Stimulated activated CD4-positive, alpha-beta T cell treated with anti-CD3 and anti-CD28 coated beads, Interleukin-1b, Interleukin-23, amount 100 ng/mL, for 48 hours (primary cell): ENCODE results near the gene FRY.

ENCODE experiments used
- DNase-seq: peaks from one replicate; pipeline ENCODE4 v3.0.0-alpha.2; 2020

Gene FRY

DNA sequence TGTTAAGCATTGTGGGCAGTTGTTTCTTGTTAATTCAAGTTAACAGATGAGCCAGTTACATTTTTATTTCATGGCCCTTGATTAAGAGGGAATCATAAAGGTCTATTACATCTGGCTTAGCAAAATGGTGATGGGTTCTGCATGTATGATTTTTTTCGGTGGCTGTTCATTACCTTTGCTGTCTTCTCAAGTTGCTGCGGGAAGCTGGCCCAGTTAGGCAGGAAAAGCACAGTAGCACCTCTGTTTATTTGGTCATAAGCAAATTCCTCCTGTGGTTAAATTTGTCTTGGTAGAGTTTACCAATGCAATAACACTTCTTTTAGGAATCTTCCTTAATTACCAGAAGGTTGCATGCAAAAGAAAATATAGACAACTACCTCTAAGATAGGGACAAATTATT is 104.5 kb downstream of the FRY start:
- no peak for DNase-seq

DNA sequence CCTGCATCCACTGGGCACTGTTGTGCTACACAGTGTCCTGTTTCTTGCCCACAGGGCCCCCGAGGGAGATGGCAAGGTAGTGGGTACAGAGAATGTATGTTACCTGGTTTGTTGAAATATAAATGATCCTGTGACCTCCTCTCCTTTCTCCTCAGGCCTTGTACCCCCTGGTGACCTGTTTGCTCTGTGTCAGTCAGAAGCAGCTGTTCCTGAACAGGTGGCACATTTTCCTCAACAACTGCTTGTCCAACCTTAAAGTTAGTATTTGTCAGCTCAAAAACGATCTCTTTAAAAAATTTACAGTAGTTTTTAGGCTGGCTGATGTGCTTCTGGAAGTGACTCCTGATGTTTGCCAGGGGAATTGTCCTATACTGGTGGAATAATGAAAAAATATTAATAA is 105.1 kb downstream of the FRY start:
- no peak for DNase-seq

DNA sequence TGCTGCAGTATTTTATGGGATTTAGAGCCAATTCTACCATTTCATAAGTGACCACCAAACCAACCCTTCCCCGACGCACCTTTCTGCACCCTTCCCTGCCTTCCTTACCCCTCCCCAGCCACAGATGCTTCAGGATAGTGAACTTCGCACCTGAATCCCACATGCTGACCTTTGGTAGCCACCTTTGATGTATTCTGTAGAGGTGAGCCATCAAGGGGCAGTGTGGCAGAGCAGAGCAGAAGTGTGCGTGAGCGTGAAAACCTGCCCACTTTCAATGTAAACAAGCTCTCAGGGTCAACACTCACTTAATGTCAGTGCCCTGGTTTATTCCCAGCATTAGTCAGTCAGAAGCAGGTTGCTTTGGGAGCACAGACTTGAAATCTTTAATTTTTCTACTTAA is 107.7 kb downstream of the FRY start:
- no peak for DNase-seq

DNA sequence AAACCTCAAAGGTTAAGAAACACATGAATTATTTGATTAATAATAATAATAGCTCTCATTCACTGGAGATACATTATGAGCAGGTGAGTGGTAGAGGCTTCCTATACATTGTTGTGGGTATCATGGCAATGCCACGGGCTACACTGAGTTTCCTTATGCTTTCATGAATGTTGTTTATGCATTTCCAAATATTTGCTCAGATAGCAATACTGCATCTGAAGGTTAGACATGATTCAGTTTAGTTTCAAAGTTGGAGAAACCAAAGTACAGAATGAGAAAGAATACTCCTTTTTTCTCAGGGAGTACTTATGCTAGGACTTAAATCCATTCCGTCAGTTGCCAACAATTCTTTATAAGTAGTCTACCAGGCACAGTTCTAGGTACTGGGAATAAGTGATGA is 108.5 kb downstream of the FRY start:
- DNase-seq = no peak

DNA sequence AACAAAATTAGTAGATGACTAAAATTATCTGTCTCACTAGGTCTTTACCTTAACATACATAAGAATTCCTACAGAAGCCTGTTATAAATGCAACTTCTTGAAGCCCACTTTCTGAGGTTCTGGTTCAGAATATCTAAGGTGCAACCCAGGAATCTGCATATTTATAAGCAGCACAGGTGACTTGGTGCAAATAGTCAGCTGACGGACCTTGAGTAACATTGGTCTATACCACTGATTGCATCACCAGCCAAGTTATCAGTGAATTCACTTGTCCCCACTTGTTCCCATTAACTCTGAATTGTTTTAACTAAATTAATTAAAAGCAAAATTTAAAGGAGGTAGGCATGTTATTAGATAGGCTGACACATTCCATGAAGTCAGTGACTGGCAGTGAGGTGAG is 109.9 kb downstream of the FRY start:
- no peak for DNase-seq

DNA sequence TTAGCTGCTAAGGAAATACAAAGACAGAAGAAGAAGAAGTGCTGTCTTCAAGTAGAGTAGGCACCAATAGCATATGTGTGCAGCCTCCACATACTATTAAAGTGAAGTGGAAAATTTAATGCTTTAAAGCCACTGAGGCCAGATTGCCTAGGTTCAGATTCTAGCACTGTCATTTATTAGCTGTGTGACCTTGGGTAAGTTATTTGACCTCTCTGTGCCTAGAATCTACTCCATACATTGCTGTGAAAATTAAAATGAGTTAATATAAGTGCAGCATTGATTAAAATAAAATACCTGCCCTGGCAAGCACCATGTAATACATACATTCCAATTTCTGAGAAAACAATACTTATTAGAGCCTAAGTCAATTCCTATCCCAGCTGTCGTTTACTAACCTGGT is 110.5 kb downstream of the FRY start:
- DNase-seq = no peak

DNA sequence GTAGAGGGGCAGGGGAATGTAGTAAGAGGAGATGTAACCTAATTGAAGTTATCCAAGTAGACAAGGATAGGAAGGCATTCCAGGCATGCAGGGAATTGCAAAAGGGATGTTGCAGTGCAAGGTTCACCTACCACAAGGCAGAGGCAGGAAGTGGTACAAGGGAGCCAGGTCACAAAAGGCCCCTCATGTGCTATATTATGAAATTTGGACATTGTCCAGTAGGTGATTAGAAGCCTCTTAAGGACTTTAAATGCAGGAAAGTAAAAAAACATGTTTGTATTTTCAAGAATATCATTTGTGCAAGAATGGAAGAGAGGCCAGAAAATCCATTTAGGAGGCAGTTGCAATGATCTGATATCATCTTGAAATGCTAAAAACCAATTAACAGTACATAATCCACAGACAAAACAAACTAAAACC is 111.4 kb downstream of the FRY start:
- DNase-seq = no peak

DNA sequence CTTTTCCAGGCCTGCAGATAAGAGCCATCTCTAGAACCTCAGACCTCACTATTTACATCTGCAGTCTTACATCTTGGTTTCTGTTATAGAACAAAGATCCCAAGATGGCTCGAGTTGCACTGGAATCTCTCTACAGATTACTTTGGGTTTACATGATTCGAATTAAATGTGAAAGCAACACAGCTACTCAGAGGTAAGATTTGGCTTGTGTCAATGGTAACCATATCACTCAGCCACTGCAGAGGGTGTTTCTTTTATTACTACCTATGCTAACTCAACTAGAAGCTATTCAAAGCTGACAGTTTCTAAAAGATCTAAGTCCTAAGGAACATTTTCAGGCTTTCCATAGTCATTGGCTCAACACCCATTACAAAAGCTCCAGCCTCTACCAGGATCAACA is 115.6 kb downstream of the FRY start:
- no peak for DNase-seq

DNA sequence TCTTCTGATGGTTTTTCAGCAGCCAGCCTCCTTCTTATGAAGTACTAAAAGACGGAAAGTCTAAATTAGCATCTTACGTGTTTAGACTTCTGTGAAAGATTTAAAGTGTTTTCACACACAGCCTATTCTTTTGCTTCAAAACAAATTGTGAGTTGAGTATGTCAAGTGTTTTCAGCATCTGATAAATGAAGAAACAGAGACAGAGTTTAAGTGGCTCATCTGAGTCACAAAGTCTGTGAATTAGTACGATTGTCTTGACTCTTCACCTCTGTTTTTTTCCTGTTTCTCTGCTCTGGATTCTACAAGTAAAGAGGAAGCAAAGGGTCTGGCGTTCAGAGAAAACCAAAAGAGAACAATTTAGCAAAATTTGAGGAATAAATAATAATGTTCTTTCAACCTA is 116.4 kb downstream of the FRY start:
- no peak for DNase-seq

DNA sequence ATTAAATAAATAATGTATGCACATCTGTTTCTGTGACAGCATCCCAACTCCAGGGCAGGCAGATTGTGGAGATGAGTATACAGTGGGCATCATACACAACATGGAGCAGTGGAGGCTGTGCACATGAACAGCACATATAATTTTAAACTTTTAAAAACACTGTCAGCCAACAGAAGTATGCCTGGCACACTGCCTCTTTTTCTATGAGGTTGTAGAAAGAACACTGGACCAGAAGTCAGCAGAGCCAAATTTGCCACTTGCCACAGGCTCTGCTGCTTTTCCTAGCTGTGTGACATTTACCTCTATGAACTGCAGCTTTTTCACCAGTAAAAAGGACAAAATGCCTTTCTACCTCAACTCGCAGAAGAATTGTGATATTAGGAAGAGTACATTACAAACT is 118.7 kb downstream of the FRY start:
- no peak for DNase-seq

DNA sequence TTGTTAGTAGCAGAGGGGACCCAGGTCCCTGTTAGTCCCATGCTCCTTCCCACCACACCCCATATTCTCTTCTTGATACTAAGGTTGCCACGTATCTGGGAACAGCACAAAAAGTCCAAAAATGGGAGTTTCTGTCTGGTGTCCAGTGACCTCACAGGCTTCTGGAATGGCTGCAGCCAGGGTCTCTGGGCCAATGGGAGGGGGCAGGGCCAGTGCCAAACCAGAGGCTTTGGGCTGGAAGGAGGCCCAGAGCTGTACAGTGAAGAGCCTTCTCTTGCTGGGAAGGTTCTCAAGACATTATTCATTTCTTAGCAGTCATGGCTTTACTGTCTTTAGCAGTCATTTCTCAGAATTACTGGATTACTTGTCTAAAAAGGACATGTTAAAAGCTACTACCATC is 119.2 kb downstream of the FRY start:
- DNase-seq = no peak

DNA sequence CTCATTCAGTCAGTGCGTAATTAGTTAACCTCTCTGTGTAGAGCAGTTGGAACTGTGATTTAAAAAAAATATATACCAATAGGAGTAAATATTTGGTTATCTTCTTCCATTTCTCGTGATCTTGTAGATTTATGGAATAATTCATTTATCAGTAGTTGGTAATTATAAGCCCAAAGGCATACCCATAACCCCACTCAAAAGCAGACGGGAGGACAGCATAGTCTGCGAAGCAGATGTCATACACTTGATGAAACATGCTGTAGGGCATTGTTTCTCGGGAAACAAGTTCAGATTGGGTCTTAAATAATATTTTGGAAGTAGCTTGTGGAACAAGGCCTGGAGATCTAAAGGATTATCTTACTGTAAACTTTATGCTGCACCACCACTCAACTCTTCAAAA is 119.7 kb downstream of the FRY start:
- DNase-seq = no peak

DNA sequence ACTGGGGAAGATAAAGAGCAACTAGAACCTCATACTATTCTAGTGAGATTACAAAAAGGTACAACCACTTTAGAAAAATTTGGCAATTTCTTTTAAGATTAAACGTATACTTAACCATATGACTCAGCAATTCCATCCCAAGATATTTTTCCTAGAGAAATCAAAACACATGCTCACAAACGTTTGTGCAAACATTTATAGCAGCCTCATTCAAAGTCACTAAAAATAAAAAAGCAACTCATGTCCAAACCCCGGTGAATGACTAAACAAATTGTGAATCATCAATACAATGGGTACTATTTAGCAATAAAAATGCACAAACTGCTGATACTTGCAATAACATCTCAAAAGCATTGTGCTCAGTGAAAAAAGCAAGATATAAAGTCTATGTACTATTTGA is 121.5 kb downstream of the FRY start:
- DNase-seq = no peak

DNA sequence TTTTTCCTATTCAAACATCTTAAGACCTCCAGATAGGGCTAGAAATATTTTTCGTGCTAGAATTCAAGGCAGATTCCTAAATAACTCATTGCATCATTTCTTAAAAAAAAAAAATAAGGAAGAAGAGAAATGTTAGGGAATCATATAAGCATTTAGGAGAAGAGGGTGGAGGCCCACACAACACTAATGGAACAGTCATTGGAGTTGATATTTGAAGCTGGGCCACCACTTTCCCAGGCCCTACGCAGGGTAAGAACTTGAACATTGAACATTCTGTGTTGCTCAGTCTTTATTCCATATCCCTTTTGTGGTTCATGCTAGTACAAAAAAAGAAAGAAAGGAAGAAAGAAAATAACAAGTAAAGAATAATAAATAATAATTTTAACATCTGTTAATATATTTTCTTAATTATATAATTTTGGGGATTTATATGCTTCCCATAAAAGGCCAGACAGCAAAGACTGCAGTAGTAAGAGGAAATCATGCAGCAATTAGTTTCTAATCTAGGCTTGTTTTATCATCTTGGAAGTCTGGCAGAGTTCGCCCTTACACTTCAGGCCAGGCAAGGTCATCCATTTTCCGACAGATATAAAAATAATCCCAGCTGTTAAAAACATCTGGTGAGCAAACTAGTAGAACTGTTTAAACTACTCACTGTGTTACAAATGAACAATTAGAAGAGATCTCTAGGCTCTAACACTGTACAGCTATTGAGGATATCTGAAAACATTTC is 127.7 kb downstream of the FRY start:
- DNase-seq = no peak

DNA sequence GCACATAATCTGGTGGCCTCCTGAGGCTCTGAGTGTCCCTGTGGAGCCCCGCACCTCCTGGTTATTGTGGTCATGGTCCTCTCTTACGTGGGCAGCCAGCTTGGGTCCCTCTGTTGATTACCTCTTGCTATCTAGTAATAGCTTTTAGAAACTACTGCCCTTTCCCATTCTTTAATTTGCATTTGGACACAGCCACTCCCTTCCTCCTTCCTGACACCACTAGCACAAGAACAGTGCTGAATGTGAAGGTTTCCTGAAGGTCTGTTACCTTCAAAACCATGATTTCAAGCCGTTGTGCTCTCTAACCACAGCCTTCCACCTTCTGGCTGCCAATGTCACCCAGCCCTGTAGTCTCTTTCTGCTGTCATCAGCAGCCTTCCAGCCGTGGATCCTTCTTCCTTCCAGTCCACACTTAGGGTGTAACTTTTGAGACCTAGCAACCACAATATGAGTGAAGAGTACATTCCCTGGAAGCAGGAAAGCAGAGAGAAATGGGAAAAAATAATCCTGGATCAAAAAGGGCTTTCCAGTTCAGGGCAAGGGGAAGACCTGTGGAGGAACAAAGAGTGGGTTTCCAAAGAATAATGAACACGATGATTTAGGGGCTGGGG is 130.9 kb downstream of the FRY start:
- no peak for DNase-seq

DNA sequence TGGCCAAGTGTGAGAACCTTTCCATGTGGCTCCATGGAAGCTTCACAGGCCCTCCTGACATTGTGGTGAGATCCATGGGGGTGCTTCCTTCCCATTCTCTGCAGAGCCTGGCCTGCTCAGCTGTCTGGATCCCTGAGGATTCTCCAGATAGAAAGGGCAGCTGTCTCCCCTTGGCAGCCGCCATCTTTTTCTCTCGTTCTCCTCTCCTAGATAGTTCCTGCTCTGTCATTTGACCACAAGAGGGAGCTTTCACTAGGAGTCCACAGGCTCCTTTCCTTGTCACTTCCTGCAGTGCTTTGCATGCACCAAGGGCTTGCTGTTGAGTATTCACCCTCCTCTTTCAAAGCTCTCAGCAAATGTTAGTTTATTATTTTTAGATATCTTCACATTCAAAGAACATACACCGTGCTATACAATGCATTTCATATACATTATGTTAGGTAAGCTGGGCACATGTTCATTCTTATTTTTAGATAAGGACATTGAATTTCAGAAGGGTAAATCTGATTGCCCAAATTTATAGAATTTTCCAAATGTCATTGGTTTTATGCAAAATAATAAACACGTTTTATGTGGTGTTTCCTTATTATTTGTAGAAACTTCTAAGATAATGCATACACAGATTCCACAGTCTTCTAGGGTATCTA is 133.2 kb downstream of the FRY start:
- peak; percentile 13 for DNase-seq

DNA sequence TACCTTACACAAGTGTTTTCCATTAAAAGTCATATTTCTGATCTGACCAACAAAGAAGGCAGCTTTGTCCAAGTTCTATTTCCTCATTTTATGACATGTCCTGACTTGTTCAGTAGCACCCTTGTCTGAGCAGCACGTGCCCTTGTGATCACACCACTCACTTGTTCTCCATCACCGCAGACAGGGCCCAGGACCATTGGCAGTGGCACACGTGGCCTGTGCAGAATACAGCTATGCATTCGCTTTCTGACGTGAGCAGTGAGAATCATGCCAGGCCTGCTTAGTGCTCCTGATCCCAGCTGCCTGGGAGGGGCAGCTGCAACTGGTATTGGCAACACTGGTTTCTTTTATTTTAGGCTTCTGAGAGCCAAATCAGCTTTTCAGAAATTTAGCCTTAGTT is 134.2 kb downstream of the FRY start:
- DNase-seq = no peak

DNA sequence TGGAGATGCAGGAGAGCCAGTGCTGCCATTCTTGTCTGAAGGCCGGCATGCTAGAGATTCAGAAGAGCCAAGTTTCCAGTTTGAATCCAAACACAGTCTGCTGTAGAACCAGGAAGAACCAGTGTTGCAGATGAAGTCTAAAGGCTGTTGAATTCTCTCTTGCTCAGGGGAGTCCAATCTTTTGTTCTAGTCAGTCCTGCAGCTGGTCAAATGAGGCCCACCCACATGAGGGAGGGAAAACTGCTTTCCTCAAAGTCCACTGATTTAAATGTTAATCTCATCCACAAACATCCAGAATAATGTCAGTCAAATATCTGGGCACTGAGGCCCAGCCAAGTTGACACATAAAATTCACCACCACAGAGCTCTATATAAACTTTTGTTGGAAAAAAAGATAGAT is 136.6 kb downstream of the FRY start:
- no peak for DNase-seq

DNA sequence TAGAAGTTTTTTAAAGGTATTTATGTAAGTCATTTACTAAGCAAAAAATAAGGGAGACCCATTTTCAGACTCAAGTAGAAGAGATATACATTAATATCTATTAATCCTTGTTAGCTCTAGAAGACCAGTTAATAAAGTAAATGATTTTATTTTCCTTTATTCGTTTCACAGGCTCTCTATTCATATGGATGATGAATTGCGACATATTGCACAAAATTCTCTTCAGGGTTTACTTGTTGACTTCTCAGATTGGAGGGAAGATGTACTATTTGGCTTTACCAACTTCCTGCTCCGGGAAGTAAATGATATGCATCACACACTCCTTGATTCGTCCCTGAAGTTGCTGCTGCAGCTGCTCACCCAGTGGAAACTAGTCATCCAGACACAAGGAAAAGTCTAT is 139.3 kb downstream of the FRY start:
- DNase-seq = no peak

DNA sequence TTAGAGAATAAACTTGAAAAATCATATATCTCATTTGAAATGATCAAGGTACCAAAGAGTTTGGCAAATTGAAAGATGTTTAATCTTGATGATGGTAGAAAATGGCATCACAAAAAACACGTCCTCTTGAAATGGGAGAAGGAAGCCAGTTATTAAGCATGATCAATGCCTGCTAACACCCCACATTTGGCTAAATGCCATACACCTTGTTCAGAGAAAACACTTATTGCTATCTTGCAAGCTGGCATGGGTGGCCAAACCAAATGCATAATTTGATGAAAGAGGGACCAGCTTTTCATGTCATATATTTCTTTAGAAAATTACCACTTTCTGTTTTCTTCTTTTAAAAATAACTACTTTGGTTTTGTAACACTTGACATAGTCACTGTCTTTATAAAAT is 142.3 kb downstream of the FRY start:
- no peak for DNase-seq

DNA sequence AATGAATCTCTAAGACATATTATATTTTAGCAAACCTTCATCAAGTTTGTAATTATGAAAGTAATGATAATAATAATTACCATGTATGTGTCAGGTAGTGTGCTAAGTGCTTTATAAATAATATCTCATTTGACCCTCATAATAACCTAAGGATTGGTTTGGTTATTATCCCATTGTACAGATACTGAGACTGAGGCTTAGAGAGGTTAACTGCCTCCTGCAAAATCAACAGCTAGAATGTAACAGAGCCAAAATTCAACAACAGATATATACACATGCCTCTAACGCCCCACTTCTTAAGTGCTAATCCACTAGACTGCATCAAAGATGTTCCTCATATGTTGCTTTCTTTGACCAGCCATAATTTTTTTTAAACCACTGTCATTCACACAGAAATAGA is 142.8 kb downstream of the FRY start:
- no peak for DNase-seq

DNA sequence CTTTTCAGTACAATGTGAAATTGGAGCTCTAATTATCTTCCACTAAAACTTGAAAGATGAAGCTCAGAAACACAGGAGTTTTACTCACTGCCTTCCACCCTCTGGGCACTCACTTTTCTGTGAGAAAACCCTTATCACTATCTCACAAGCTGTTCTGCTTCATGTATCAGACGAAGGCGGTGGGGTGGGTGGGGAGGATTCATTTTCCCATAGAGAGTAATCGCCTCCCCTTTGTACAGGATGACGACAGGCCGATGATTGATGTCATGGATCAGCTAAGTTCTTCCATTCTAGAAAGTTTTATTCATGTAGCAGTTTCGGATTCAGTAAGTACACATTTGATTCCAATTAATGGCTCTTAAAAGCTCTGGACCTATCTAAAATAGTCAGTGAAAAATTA is 143.7 kb downstream of the FRY start:
- DNase-seq = no peak

DNA sequence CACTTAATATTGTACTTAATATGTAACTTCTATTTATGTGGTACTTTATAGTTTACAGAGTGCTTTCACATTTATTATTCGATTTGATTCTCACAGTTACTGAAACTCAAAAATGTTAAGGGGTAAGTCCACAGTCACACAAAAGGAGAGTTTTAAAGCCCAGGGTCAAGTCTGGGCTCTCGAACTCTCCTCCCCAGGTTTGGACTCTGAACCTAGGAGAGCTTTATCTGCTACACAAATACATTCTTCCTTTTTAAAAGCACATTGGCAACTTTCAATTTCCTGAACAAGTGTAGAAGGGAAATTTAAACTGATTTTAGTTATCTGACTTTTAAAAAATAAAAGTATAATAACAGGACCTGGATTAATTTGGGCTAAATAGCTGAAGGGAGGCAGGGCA is 144.4 kb downstream of the FRY start:
- no peak for DNase-seq

DNA sequence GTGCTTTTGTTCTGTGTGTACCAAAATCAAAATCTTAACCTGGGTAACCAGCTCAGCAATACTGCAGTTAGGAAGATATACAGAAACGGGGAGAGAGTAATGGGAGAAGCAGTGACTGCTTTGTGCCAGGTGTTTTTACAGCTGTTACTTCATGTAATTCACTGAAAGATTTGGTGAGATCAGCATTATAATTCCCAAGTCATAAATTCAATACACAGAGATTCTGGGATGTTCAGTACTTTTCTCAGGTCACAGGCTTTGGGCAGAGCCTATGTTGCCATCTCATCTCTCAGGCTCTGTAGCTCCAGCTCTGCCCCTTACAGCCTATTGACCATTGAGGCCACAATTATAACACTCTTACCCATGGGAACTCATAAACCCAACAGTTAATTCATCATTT is 145.1 kb downstream of the FRY start:
- no peak for DNase-seq

DNA sequence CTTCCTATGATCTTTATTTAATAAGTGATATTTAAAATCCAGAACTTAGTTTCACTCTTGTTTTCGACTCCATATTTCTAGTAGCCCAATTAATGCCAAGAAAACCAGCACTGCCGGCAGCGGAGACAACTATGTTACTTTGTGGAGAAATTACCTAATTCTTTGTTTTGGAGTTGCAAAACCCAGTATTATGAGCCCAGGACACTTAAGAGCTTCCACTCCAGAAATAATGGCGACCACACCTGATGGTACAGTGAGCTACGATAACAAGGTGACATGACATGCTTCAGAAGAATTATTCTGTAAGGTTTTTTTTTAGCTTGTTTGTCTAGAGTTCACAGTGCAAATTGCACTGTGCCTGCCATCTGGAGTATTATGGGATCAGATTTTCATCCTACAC is 147.2 kb downstream of the FRY start:
- no peak for DNase-seq
